GM19023 (cell line): ENCODE data around the gene FRMD1.
"Not testable (repeated sequence)": the region's sequence is repeated elsewhere in the genome, so short reads cannot be mapped to it uniquely, and the experiment has no call there.

Experiments used
- ATAC-seq: cut with Tn5 transposase; IDR thresholded peaks from one replicate; pipeline ENCODE4 v1.9.1; 2021; ENCODE audit warnings: mild to moderate bottlenecking, moderate library complexity; ENCODE audit not compliant: unreplicated experiment

Gene FRMD1

GRCh38 chr6:168081858-168082546 is 3.0 kb upstream of the FRMD1 start:
- ATAC-seq = no peak

- ATAC-seq = no peak
Measured at GRCh38 chr6:168080393-168081077, 1.5 kb upstream of the FRMD1 start.

DNA sequence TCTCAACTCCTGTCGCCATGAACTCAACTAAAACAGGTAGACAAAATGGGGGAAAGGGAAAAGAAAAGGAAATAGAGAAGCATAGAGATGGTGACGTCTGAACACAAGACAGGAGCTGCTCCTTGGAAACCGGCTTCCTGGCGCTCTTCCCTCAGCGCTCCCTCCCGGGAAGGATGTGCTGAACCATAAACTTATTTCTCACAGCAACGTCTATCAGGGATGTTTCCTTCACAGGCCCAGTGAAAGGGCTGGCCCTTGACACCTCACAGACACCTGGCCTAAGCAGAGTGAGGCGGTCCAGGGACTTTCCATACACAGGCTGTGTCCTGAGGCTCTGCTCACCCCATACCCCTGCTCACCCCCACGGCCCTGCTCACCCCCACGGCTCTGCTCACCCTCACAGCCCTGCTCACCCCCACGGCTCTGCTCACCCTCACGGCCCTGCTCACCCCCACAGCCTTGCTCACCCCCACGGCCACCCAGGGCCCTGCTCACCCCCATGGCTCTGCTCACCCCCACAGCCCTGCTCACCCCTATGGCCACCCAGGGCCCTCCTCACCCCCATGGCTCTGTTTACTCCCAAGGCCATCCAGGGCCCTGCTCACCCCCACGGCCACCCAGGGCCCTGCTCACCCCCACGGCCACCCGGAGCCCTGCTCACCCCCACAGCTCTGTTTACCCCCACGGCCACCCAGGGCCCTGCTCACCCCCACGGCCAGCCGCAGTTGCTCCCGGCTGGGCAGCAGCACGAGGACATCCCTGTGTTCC is 653 bp downstream of the FRMD1 start:
- ATAC-seq = no peak

DNA sequence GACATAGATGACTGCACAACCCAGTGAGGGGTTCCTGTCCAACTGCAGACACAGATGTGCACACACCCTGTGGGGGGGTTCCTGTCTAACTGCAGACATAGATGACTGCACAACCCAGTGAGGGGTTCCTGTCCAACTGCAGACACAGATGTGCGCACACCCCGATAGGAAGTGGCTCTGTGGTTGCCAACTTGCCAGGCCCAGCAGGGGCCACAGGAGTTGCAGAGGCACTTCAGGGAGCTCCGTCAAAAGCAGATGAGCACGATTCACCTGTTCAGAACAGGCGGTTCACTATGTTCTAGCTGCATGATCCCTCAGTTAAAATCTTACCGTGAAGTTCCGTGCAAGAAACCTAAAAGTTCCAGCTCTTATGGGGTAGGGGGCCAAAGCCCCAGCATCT is 1.6 kb downstream of the FRMD1 start:
- not testable (repeated sequence) for ATAC-seq

GRCh38 chr6:168075787-168076202 is 3.2 kb downstream of the FRMD1 start:
- ATAC-seq = no peak

DNA sequence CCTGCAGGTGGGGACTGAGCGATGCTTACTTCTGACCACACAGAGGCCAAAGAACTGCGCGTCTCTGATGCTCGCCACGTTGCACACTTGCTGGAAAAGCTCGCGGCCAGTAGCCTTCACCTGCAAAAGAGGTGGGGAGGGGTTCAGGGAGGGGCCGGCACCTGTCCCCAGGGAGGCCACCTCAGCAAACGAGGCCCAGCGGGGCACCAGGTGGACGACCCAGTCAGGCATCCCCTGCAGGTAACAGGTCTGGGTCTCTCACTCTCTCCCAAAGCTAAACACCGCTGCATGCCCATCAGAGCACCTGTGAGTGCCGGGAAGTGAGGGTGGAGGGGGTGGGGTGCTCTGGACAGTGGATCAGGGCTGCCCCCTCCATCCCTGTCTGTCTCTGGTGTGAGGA is 3.8 kb downstream of the FRMD1 start:
- ATAC-seq = no peak

GRCh38 chr6:168073937-168074730 is 4.9 kb downstream of the FRMD1 start:
- no peak for ATAC-seq

DNA sequence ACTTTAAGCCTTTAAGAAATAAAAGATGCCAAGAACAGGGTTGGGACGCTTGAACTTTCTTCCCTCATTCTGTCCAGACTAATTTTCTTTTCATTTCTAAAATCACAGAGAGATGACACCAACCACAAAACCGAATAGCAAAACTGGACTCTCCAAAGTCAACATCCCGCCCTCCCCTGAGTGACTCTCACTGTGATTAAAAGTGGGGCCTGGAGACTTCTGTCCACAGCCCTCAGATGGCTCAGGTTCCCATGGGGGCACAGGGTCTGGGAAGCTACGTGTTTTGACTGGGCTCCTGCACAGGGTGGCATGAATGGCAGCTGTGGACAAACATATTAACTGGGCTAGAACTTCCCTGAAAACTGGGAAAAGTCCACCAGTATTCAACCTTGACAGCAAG is 6.3 kb downstream of the FRMD1 start:
- ATAC-seq = no peak

DNA sequence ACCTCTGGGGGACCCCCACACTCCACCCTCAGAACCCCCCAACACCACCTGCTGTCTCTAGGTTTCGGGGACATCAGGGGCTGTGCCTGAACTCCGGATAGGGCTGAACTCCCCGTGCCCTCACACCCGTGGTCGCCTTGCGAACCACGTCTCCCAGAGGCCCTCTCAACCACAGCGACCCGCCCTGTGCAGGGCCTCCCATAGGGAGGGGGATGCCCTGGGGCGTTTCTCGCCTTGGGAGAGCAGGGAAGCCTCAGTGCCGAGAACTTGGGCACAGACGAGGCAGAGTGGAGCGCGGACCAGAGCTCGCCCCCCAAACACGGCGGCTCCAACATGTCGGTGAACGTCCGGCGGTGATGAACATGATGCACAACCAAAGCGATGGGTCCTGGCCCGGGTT is 6.8 kb downstream of the FRMD1 start:
- no peak for ATAC-seq

DNA sequence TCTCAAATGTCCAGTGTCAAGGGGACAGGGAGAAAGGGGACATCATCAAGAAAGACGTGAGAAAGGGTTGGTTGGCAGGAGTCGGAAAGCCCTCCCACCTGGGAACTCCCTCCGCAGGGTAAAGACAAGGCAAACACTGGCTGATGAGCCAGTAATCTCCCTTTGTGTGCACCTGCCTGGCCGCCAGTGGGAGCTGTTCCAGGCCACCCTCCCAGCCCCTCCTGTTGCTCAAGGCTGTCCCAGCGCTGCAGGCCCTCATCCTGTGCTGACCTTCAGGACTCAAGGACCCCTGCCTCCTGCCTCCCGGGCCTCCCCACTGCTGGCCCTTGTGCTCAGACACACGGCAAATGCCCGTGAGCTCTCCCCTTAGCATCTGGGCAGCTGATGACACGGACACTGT is 7.4 kb downstream of the FRMD1 start:
- no peak for ATAC-seq

DNA sequence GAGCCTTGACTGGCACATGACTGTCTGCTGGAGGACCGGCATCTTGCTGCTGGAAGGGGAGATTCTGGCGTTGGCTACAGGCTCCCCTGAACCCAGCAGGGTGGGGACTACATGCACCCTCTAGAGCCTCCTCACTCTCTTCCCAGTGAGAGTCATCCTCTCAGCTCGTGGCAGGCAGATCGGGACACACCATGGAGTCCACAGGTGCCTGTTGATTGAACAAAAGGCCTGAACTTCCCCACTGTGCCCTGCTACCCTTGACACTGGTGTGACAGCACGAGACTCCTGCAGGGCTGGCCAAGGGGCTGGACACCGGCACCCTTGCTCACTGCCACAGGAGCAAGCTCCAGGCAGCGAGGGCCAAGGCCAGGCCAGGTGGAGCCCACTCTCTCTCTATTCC is 8.2 kb downstream of the FRMD1 start:
- no peak for ATAC-seq

DNA sequence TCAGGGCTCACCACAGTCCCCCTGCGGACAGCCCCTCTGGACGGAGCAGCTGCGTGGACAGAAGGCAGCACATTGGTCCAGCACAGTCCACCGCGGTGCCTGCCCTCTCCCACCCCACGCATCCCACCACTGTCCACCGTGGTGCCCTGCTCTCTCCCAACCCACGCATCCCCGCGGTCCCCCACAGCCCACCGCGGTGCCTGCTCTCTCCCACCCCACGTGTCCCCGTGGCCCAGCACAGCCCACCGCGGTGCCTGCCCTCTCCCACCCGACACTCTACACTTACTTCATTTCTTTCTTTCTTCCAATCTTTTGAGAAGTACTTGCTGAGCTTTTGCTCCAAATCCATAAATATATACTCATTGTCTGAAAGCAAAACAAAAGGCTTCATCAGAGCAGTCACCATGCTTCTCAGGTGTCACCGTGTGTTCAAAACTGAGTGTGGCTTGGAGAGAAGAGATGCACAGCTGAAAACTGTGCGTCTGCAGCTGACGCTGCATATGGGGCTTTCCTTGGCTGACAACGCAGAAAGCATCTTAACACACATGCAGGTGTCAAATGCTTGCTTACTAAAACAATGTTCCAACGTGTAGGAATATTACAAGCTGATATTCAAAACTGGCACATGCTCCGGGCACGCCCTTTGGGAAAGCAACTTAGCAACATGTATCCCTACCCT is 11.8 kb downstream of the FRMD1 start:
- no peak for ATAC-seq

DNA sequence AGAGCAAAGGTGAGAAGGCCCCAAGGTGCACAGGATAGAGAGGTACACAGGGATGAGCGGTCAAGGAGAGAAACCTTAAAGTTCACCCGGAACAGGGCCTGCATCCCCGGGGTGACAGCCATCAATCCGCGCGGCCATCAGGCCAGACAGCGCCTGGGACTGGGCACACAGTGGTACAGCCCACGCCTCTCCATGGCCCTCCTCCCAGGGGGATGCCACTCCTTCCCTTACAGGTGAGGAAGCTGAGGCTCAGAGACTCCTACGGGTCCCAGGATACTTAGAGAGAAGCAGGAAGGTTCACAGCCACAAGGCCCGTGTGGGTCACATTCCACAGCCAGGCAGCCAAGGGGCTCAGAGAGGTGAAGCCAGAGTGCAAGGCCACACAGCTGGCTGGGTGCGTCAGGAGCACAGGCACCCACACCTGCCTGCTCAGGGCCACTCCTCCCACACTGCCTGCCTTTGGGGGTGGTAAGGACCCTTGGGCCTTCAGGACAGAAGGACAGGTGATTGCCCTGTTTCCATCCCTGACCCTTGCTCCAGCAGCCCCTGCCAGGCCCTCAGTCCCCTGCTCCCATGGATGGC is 14.7 kb downstream of the FRMD1 start:
- no peak for ATAC-seq

GRCh38 chr6:168063431-168063830 is 15.6 kb downstream of the FRMD1 start:
- ATAC-seq = no peak

DNA sequence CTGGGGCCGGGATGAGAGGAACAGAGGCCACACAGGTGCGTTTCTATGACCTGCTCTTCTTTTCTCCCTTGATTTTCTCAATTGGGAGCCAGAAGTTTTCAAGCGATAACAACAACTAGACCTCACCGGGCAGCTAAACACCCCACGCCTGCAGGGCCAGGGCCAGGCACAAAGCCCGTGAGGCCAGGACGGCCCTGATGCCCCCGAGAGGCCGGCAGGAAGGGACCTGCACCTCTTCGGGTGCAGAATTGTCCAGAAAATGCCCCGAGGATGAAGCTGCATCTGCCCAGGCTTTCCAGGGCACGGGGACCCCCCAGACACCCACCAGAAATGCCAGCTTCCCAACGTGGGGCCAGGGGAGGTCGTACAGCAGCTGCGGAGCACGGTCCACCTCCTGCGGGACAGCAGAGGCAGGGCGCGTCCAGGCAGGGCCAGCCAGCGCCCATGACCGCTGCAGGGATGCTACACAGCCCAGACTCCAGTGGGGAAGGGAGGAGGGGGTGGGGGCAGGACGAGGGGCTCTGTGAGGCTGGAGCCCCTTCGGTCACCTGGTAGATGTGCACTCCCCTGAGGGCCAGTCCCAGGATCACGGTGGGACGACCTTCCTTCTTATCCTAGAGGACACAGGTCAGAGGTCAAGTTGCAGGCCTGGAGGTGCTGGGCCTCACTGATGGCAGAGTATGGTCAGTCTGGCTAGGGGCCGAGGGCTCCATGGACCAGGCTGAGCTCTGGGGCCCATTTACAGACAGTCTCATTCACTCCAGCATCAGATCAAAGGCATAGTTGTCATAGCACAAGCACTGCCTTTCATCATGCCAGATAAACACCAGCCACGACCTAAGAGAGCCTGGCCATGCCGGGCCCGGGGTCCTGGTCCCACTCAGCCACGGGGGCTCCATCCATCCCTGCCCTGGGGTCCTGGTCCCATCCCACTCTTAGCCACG is 16.4 kb downstream of the FRMD1 start:
- no peak for ATAC-seq

DNA sequence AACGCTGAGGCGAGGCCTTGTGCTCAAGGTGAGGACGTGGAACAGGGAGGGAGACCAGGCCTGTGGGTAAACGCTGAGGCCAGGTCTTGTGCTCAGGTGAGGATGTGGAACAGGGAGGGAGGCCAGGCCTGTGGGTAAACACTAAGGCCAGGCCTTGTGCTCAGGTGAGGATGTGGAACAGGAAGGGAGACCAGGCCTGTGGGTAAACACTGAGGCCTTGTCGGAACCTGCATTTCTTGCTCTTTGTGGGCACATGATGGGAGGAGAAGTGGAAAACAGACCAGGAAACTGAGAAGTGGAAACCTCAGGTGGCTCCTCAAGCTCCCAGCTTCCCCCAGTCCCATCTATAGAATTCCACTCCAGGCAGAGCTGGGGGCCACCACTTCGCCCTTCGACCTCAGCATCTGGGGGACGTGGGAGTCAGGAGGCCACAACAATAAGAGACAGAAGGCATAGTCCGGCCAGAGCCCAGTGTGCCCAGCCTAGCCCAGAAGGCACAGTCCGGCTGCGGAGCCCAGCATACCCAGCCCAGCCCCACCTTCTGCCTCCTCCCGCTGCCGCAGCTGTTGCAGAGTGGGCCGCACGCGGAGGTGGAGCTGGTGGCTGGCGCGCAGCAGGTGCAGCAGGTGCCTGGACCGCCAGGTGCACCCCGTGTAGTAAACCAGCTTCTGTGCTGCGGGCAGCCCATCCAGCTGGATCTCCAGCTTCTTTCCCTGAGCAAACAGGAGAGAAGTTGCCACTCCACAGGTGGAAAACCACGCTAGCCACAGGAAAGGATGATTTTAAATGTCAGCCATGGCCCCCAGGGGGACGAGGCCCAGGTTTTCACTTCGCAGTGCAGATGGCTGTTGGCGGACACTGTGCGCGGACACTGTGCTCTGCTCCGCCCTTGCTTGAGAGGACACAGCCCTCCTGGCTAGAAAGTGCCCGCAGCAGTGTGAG is 17.5 kb downstream of the FRMD1 start:
- ATAC-seq = no peak

- no peak for ATAC-seq
Measured at GRCh38 chr6:168060521-168060931, 18.5 kb downstream of the FRMD1 start.
